Cardiac muscle cell (in vitro differentiated cells and primary cell): ENCODE data around the gene NRBF2. TPM values are rescaled to one million over a fixed set of nuclear protein-coding genes. Genes with fewer than 3 reads are reported as not detected.

Source experiments
- DNase-seq, 2 donors: peaks; one replicate each; pipeline versions ENCODE4 v3.0.0 to v3.0.0-alpha.2; 2010 to 2017; ENCODE audit warnings: low read depth in 1 of 2, low spot score in 1 of 2
- H3K27ac ChIP-seq: fragments of 200-600 bp; sonication (generic); 2 replicates; pipeline ENCODE4 v1.5.1; 2016
- H3K27me3 ChIP-seq: fragments of 200-600 bp; sonication (generic); 2 replicates; pipeline ENCODE4 v1.6.0; 2016; ENCODE audit warnings: control low read depth
- H3K36me3 ChIP-seq: fragments of 200-600 bp; sonication (generic); 2 replicates; pipeline ENCODE4 v1.5.1; 2016; ENCODE audit warnings: control low read depth
- H3K4me1 ChIP-seq: fragments of 200-600 bp; sonication (generic); 2 replicates; pipeline ENCODE4 v1.8.1; 2017; ENCODE audit warnings: low read depth, mild to moderate bottlenecking, mixed run types
- H3K4me3 ChIP-seq: fragments of 200-600 bp; sonication (generic); 2 replicates; pipeline ENCODE4 v1.5.1; 2016; ENCODE audit warnings: mild to moderate bottlenecking
- H3K9me3 ChIP-seq: fragments of 200-600 bp; sonication (generic); 2 replicates; pipeline ENCODE4 v1.5.1; 2017; ENCODE audit warnings: low read depth, mild to moderate bottlenecking, control low read depth
- polyA plus RNA-seq: library from polyadenylated mRNA; unstranded; fragments of >200 nt; fragmentation: Nextera tagmentation; extraction: Ambion mirVana; gene quantifications from 2 replicates; pipeline ENCODE4 v1.2.1, GENCODE V29; 2016
- total RNA-seq: library from RNA; depleted of rRNA; stranded (reverse); fragments of >200 nt; gene quantifications from 2 replicates; pipeline ENCODE4 v1.2.3, GENCODE V29; 2016
- TF ChIP-seq, protein P1 (sequence below): IDR thresholded peaks from 2 replicates; pipeline ENCODE4 v1.5.1; 2012; ENCODE audit warnings: low read depth, mild to moderate bottlenecking, low read length

Gene NRBF2
- total and polyA plus RNA-seq, 2 experiments from 2014 or later: 16.4 to 25.2 TPM

DNA sequence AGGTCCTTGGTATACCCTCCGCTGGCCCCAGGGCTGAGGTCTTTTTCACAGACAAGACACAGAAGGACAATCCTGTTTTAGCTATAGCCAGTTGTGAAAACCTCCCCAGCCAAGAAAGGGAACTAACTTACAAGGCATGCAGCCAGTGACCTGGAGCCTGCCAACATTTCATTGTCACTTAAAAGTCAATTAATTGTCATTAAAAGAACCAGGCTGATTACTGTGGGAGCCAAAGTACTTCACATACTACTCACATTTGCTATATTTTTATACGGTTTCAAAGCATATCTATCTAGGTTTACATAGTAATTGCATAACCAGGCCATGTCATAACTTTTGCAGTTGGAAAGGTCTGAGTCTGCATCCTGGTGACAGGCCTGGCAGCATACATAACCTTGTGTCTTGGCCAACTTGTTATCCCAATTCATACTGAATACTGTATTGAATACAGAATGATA, 31.1 kb downstream of the NRBF2 start:
- Histone ChIP-seq H3K4me1 (no peaks in the 10 kb centered on the region), H3K27me3 (no peaks in the 10 kb centered on the region), H3K9me3 (no peaks in the 10 kb centered on the region), H3K36me3 (peaks cover 16% of the 10 kb centered on the region), H3K4me3 (no peak overlapping the region), H3K27ac (peak overlapping the region; percentile 55)
- peak in 1 of 2 donors; percentile 62 for DNase-seq
- TF ChIP-seq, protein P1, sequence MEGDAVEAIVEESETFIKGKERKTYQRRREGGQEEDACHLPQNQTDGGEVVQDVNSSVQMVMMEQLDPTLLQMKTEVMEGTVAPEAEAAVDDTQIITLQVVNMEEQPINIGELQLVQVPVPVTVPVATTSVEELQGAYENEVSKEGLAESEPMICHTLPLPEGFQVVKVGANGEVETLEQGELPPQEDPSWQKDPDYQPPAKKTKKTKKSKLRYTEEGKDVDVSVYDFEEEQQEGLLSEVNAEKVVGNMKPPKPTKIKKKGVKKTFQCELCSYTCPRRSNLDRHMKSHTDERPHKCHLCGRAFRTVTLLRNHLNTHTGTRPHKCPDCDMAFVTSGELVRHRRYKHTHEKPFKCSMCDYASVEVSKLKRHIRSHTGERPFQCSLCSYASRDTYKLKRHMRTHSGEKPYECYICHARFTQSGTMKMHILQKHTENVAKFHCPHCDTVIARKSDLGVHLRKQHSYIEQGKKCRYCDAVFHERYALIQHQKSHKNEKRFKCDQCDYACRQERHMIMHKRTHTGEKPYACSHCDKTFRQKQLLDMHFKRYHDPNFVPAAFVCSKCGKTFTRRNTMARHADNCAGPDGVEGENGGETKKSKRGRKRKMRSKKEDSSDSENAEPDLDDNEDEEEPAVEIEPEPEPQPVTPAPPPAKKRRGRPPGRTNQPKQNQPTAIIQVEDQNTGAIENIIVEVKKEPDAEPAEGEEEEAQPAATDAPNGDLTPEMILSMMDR: no peak

DNA sequence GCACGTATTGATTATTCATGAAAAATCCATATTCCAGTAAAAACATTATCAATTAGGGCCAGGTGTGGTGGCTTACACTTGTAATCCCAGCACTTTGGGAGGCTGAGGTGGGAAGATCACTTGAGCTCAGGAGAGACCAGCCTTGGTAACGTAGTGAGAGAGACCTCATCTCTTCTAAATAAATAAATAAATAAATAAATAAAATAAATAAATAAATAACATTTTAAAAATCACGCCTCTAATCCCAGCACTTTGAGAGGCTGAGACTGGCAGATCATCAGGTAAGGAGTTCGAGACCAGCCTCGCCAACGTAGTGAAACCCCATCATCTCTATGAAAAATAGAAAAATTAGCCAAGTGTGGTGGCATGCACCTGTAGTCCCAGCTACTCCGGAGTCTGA, 32.1 kb downstream of the NRBF2 start:
- TF ChIP-seq, protein P1: no peak
- Histone ChIP-seq H3K27me3 (no peaks in the 10 kb centered on the region), H3K4me3 (no peak overlapping the region), H3K27ac (no peak overlapping the region), H3K4me1 (no peaks in the 10 kb centered on the region), H3K36me3 (peaks cover 16% of the 10 kb centered on the region), H3K9me3 (no peaks in the 10 kb centered on the region)
- no peak for DNase-seq

DNA sequence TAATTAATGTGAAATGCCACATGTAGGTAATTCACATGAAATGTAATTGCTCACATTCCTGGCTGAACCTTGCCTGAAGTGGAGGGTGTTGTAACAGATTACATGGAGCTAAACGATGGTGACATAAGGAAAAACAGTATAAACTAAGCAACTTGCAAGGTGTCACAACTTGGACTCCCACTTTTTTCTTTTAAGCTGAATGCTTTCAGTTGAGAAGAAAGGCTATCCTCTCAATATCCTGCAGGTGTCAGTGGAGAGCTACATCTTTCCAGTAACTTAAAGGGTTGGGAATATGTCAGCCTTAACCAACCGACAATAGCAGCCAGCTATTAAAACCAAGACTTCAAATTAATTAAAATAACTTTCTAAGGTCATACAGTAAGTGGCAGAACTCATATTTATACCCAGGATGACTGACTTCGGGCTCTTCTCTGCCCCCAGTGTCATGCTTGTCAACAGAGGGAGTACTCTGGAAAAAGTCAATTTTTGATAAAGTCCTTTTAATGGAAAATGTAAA, 33.7 kb downstream of the NRBF2 start:
- no peak overlapping the region for H3K27ac ChIP-seq
- TF ChIP-seq, protein P1: peak; percentile 73
- H3K4me3 ChIP-seq: no peak overlapping the region
- H3K27me3 ChIP-seq: no peaks in the 10 kb centered on the region
- peaks cover 23% of the 10 kb centered on the region for H3K36me3 ChIP-seq
- peaks cover 14% of the 10 kb centered on the region for H3K4me1 ChIP-seq
- no peaks in the 10 kb centered on the region for H3K9me3 ChIP-seq
- peak; percentile 78 to 90 for DNase-seq

DNA sequence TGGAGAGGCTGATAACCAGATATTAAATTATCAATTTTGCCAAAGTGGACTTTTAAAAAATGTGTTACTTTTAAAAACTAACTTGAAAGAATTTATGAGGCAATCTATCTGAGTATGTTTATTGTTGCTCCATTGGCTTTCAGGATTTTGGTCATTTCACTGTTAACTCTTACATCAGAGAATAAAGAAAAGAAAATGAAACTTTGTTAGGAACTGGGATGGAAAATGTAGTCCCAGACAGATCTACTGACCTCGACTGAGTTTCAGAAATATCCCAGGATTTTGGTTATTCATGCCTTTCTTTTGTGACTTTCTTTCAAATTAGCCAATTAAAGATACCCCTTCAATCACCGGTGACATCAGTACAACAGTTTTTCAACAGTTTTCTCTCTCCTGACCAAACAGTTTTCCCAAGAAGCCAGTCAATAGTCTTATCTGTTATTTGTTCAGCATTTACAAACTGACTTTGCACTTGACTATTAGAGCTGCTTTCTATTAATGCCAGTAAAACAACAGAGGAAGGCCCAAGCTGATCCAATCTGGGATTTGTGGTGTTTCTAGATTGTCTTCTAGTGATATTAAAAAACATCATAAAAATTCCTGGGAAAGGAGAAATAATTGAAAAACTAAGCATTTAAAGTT, 35.8 kb downstream of the NRBF2 start:
- TF ChIP-seq, protein P1: no peak
- H3K36me3 ChIP-seq: peaks cover 25% of the 10 kb centered on the region

DNA sequence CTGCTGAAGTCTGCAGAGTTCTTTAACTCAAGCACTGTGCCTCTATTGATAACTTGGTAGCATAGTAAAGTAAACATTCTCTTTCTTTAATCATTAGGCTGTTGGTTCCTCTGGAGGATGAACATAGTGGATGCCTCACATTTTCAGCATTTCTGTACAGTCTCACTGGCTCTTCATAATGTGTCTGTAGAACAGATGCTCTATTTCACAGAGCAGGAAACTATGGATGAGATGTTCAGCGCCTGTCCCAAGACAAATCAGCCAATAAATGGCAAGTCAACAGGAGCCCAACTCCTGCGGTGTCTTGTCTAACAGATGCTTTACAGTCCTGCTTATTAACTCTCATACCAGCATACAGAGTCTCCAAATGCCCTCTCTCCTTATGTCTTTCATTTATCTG, 36.5 kb downstream of the NRBF2 start:
- TF ChIP-seq, protein P1: no peak
- Histone ChIP-seq H3K27ac (peak overlapping the region; percentile 85), H3K4me1 (peaks cover 33% of the 10 kb centered on the region), H3K27me3 (no peaks in the 10 kb centered on the region), H3K4me3 (no peak overlapping the region), H3K36me3 (peaks cover 30% of the 10 kb centered on the region), H3K9me3 (no peaks in the 10 kb centered on the region)
- no peak for DNase-seq

More for the DNA sequence above, 35.8 kb downstream of the NRBF2 start:
- peaks cover 33% of the 10 kb centered on the region for H3K4me1 ChIP-seq
- no peak for DNase-seq
- H3K4me3 ChIP-seq: no peak overlapping the region
- peak overlapping the region; percentile 85 for H3K27ac ChIP-seq
- H3K27me3 ChIP-seq: no peaks in the 10 kb centered on the region
- no peaks in the 10 kb centered on the region for H3K9me3 ChIP-seq
